GM23338 (cell line): Measurements from ENCODE around the gene SEMA5A. TPM values are rescaled to one million over a fixed set of nuclear protein-coding genes. Genes with fewer than 3 reads are reported as not detected.

Experiments
- ATAC-seq: fragments of 200-7000 bp; cut with Tn5 transposase; 3 replicates; pipeline ENCODE4 v1.9.1; 2020
- DNase-seq: peaks from one replicate; pipeline ENCODE4 v3.0.0-alpha.2; 2015; ENCODE audit warnings: low spot score
- H2AFZ ChIP-seq: fragments of 200-600 bp; sonication (generic); 2 replicates; pipeline ENCODE4 v1.8.0; 2016; ENCODE audit warnings: antibody characterized with exemption, mild to moderate bottlenecking, moderate library complexity
- H3F3A ChIP-seq: fragments of 200-600 bp; sonication (generic); replicated peaks from 2 replicates; pipeline ENCODE4 v1.8.0; 2017; ENCODE audit warnings: antibody characterized with exemption, mixed run types, low read depth
- H3K27ac ChIP-seq: fragments of 200-600 bp; sonication (generic); 2 replicates; pipeline ENCODE4 v1.6.1; 2016; ENCODE audit warnings: low read depth
- H3K27me3 ChIP-seq: fragments of 200-600 bp; sonication (generic); 2 replicates; pipeline ENCODE4 v1.8.0; 2016; ENCODE audit warnings: mild to moderate bottlenecking, mixed run types, moderate library complexity; ENCODE audit not compliant: insufficient read depth
- H3K36me3 ChIP-seq: fragments of 200-600 bp; sonication (generic); 2 replicates; pipeline ENCODE4 v1.8.0; 2016; ENCODE audit warnings: mild to moderate bottlenecking; ENCODE audit not compliant: insufficient read depth
- H3K4me1 ChIP-seq: fragments of 200-600 bp; sonication (generic); 2 replicates; pipeline ENCODE4 v1.8.0; 2016; ENCODE audit warnings: mild to moderate bottlenecking, moderate library complexity; ENCODE audit not compliant: insufficient read depth
- H3K4me2 ChIP-seq: fragments of 200-600 bp; sonication (generic); 2 replicates; pipeline ENCODE4 v1.7.1; 2017; ENCODE audit warnings: mixed run types
- H3K4me3 ChIP-seq: fragments of 200-600 bp; sonication (generic); 2 replicates; pipeline ENCODE4 v1.6.1; 2016; ENCODE audit warnings: mixed run types
- H3K79me2 ChIP-seq: fragments of 200-600 bp; sonication (generic); replicated peaks from 2 replicates; pipeline ENCODE4 v1.8.0; 2017; ENCODE audit warnings: mild to moderate bottlenecking; ENCODE audit not compliant: insufficient read depth
- H3K9me2 ChIP-seq: fragments of 200-600 bp; sonication (generic); 2 replicates; pipeline ENCODE4 v1.8.0; 2017; ENCODE audit not compliant: insufficient read depth
- H4K20me1 ChIP-seq: fragments of 200-600 bp; sonication (generic); replicated peaks from 2 replicates; pipeline ENCODE4 v1.8.0; 2017; ENCODE audit warnings: mild to moderate bottlenecking; ENCODE audit not compliant: insufficient read depth
- H3K27ac Mint-ChIP-seq: 2 replicates; pipeline ENCODE4 v1.8.0; 2020; ENCODE audit warnings: inconsistent platforms, mild to moderate bottlenecking, moderate library complexity, mixed read lengths
- H3K27me3 Mint-ChIP-seq: 3 replicates; pipeline ENCODE4 v1.8.0; 2022; ENCODE audit warnings: low read depth, mild to moderate bottlenecking, moderate library complexity, mixed read lengths, inconsistent platforms; ENCODE audit not compliant: insufficient read depth, poor library complexity
- H3K36me3 Mint-ChIP-seq: 3 replicates; pipeline ENCODE4 v1.8.0; 2021; ENCODE audit warnings: low read depth, mild to moderate bottlenecking, inconsistent platforms, moderate library complexity, mixed read lengths
- H3K4me1 Mint-ChIP-seq: 3 replicates; pipeline ENCODE4 v1.8.0; 2020; ENCODE audit warnings: mild to moderate bottlenecking, inconsistent platforms, mixed read lengths
- H3K4me3 Mint-ChIP-seq: 3 replicates; pipeline ENCODE4 v1.8.0; 2021; ENCODE audit warnings: moderate library complexity, mild to moderate bottlenecking, inconsistent platforms, mixed read lengths
- H3K9me3 Mint-ChIP-seq: 3 replicates; pipeline ENCODE4 v1.8.0; 2020; ENCODE audit warnings: moderate library complexity, mild to moderate bottlenecking, inconsistent platforms, mixed read lengths
- CTCF ChIP-seq, 2 experiments: fragments of 200-600 bp in 1 of 2; sonication (generic) in 1 of 2; conservative IDR thresholded peaks; 2 replicates each; pipeline versions ENCODE4 v1.5.1 to v1.6.1; 2016 to 2017; ENCODE audit warnings: antibody characterized with exemption in 2 of 2, low read depth in 2 of 2, mild to moderate bottlenecking in 2 of 2, moderate library complexity in 1 of 2
- EZH2 ChIP-seq: fragments of 200-600 bp; sonication (generic); IDR thresholded peaks from one replicate; pipeline ENCODE4 v1.8.0; 2017; ENCODE audit warnings: antibody characterized with exemption, mild to moderate bottlenecking, low read depth; ENCODE audit not compliant: unreplicated experiment
- EZH2phosphoT487 ChIP-seq: fragments of 200-600 bp; sonication (generic); IDR thresholded peaks from one replicate; pipeline ENCODE4 v1.8.1; 2018; ENCODE audit warnings: antibody characterized with exemption; ENCODE audit not compliant: unreplicated experiment
- JUNB ChIP-seq: IDR thresholded peaks from one replicate; pipeline ENCODE4 v1.6.1; 2016; ENCODE audit warnings: antibody characterized with exemption; ENCODE audit not compliant: unreplicated experiment
- NANOG ChIP-seq: IDR thresholded peaks from 2 replicates; pipeline ENCODE4 v1.6.1; 2016; ENCODE audit warnings: antibody characterized with exemption, borderline replicate concordance
- POLR2AphosphoS5 ChIP-seq: IDR thresholded peaks from 2 replicates; pipeline ENCODE4 v1.6.1; 2016; ENCODE audit warnings: antibody characterized with exemption, low read depth
- STAT1 ChIP-seq: IDR thresholded peaks from one replicate; pipeline ENCODE4 v1.6.1; 2016; ENCODE audit warnings: antibody characterized with exemption; ENCODE audit not compliant: unreplicated experiment
- ZNF114 ChIP-seq: fragments of 250-450 bp; sonication (Bioruptor Pico); IDR thresholded peaks from 2 replicates; pipeline ENCODE4 v1.5.0; 2020; ENCODE audit warnings: mild to moderate bottlenecking, moderate library complexity
- ZNF331 ChIP-seq: fragments of 250-450 bp; sonication (Bioruptor Pico); IDR thresholded peaks from 2 replicates; pipeline ENCODE4 v1.5.0; 2020; ENCODE audit warnings: low read depth, mild to moderate bottlenecking, moderate library complexity
- polyA plus RNA-seq: library from polyadenylated mRNA; unstranded; fragments of >200 nt; fragmentation: Nextera tagmentation; extraction: Ambion mirVana; gene quantifications from 2 replicates; pipeline ENCODE4 v1.2.1, GENCODE V29; 2016
- total RNA-seq: library from RNA; depleted of rRNA; stranded (reverse); fragments of >200 nt; shearing (Covaris generic); gene quantifications from 2 replicates; pipeline ENCODE4 v1.2.3, GENCODE V29; 2014
- TF ChIP-seq, protein P1 (sequence below): IDR thresholded peaks from 2 replicates; pipeline ENCODE4 v1.6.1; 2016; ENCODE audit warnings: antibody characterized with exemption
- TF ChIP-seq, protein P2 (sequence below): IDR thresholded peaks from one replicate; pipeline ENCODE4 v1.6.1; 2018; ENCODE audit warnings: antibody characterized with exemption; ENCODE audit not compliant: unreplicated experiment

Gene SEMA5A
- total and polyA plus RNA-seq, 2 experiments from 2014 or later, result 2.1 to 8.1 TPM

- no peak for TF ChIP-seq JUNB
- no peak for TF ChIP-seq CTCF (conservative IDR thresholded peaks at IDR 0.05; ENCODE audit: low read depth in 2 of 2)
- TF ChIP-seq STAT1, result no peak
- no peak for TF ChIP-seq ZNF114 (CRISPR knock-in tag)
- no peak for TF ChIP-seq POLR2AphosphoS5
- no peak for TF ChIP-seq EZH2
Measured at GRCh38 chr5:9047932-9048331, 497.9 kb downstream of the SEMA5A start (continued).

DNA sequence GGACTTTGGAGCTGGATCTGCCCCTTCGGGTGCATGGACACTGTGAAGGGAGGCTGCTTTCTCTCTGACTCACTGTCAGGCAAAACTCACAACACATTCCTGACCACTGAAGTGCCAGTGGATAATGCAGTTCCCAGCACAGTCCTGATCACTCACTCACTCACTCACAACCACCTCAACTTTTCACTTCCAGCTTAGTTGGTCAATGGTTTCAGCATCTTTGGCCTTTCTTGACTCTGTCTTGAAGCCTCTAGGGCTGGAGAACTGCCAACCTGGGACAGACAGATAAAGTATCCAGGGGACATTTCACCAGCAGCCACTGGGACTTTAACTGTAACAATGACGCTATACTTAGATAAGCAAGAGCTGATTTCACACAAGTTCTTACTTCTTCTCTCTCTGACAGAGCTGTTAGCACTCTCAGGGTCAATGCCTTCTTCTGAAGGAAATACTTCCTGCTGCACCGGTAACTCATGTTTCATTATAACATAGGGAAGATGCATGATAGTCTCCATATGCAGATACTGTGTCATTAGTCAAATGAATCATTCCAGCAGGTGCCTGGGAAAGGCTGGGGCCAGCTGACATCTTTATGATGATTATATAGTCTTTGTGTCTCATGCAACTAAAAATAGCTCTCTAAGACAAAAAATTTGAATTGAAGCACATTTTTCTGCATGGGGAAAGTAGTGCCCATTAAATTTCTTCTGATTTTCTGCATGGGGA lies 499.0 kb downstream of the SEMA5A start:
- peaks cover 7% of the 10 kb centered on the region for H3K36me3 Mint-ChIP-seq
- no peaks in the 10 kb centered on the region for H4K20me1 ChIP-seq
- H3K9me2 ChIP-seq, result no peaks in the 10 kb centered on the region; the same call in 1 of the 2 replicates
- H3F3A ChIP-seq, result no peaks in the 10 kb centered on the region
- no peak overlapping the region for H3K27ac ChIP-seq
- H3K4me2 ChIP-seq, result no peak overlapping the region
- no peaks in the 10 kb centered on the region for H3K79me2 ChIP-seq
- no peaks in the 10 kb centered on the region for H3K27me3 Mint-ChIP-seq
- no peak for DNase-seq
- no peak overlapping the region for H3K4me3 Mint-ChIP-seq
- no peak overlapping the region for H3K4me3 ChIP-seq
- no peaks in the 10 kb centered on the region; the same call in 2 of the 3 replicates for H3K4me1 Mint-ChIP-seq
- H2AFZ ChIP-seq, result no peak overlapping the region
- no peaks in the 10 kb centered on the region for H3K4me1 ChIP-seq
- H3K36me3 ChIP-seq, result no peaks in the 10 kb centered on the region
- no peaks in the 10 kb centered on the region for H3K27me3 ChIP-seq
- H3K9me3 Mint-ChIP-seq, result no peaks in the 10 kb centered on the region
- no peak for ATAC-seq
- no peak overlapping the region for H3K27ac Mint-ChIP-seq
- TF ChIP-seq, protein P1, sequence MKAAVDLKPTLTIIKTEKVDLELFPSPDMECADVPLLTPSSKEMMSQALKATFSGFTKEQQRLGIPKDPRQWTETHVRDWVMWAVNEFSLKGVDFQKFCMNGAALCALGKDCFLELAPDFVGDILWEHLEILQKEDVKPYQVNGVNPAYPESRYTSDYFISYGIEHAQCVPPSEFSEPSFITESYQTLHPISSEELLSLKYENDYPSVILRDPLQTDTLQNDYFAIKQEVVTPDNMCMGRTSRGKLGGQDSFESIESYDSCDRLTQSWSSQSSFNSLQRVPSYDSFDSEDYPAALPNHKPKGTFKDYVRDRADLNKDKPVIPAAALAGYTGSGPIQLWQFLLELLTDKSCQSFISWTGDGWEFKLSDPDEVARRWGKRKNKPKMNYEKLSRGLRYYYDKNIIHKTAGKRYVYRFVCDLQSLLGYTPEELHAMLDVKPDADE, result no peak
- no peak for TF ChIP-seq POLR2AphosphoS5
- no peak for TF ChIP-seq ZNF331
- no peak for TF ChIP-seq NANOG
- TF ChIP-seq CTCF (conservative IDR thresholded peaks at IDR 0.05; ENCODE audit: low read depth in 2 of 2), result no peak
- TF ChIP-seq, protein P2, sequence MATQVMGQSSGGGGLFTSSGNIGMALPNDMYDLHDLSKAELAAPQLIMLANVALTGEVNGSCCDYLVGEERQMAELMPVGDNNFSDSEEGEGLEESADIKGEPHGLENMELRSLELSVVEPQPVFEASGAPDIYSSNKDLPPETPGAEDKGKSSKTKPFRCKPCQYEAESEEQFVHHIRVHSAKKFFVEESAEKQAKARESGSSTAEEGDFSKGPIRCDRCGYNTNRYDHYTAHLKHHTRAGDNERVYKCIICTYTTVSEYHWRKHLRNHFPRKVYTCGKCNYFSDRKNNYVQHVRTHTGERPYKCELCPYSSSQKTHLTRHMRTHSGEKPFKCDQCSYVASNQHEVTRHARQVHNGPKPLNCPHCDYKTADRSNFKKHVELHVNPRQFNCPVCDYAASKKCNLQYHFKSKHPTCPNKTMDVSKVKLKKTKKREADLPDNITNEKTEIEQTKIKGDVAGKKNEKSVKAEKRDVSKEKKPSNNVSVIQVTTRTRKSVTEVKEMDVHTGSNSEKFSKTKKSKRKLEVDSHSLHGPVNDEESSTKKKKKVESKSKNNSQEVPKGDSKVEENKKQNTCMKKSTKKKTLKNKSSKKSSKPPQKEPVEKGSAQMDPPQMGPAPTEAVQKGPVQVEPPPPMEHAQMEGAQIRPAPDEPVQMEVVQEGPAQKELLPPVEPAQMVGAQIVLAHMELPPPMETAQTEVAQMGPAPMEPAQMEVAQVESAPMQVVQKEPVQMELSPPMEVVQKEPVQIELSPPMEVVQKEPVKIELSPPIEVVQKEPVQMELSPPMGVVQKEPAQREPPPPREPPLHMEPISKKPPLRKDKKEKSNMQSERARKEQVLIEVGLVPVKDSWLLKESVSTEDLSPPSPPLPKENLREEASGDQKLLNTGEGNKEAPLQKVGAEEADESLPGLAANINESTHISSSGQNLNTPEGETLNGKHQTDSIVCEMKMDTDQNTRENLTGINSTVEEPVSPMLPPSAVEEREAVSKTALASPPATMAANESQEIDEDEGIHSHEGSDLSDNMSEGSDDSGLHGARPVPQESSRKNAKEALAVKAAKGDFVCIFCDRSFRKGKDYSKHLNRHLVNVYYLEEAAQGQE, result no peak
- TF ChIP-seq JUNB, result no peak
- no peak for TF ChIP-seq STAT1
- TF ChIP-seq EZH2, result no peak
- no peak for TF ChIP-seq EZH2phosphoT487
